Breast epithelium (tissue), 4 donors: Measurements from ENCODE around the gene PTPRG. TPM values are rescaled to one million over a fixed set of nuclear protein-coding genes. Genes with fewer than 3 reads are reported as not detected.

Experiments
- DNase-seq, 2 donors: peaks; one replicate each; pipeline ENCODE4 v3.0.0-alpha.2; 2019; ENCODE audit warnings: low spot score in 2 of 2
- H3K27ac ChIP-seq, 2 donors: fragments of 200-600 bp; sonication (generic) in 1 of 2; one replicate each; pipeline ENCODE4 v1.5.1; 2016 to 2019; ENCODE audit warnings: mild to moderate bottlenecking in 1 of 2
- H3K27me3 ChIP-seq, 2 donors: fragments of 200-600 bp; sonication (generic) in 1 of 2; one replicate each; pipeline versions ENCODE4 v1.5.1 to v1.6.0; 2017 to 2019; ENCODE audit warnings: control low read depth in 1 of 2, mild to moderate bottlenecking in 1 of 2
- H3K36me3 ChIP-seq: fragments of 200-600 bp; one replicate; pipeline ENCODE4 v1.5.1; 2019
- H3K4me1 ChIP-seq, 2 donors: fragments of 200-600 bp; sonication (generic); one replicate each; pipeline ENCODE4 v1.5.1; 2016 to 2019; ENCODE audit warnings: control low read depth in 1 of 2
- H3K4me3 ChIP-seq, 3 donors: fragments of 200-600 bp; sonication (generic); 1 replicate in 2 of 3; 2 replicates in 1 of 3; pipeline ENCODE4 v1.5.1; 2016 to 2019; ENCODE audit warnings: mild to moderate bottlenecking in 3 of 3, moderate library complexity in 2 of 3
- H3K9me3 ChIP-seq, 2 donors: fragments of 200-600 bp; sonication (generic) in 1 of 2; one replicate each; pipeline ENCODE4 v1.5.1; 2016 to 2019; ENCODE audit warnings: control low read depth in 1 of 2
- POLR2A ChIP-seq: fragments of 450-650 bp; IDR thresholded peaks from one replicate; pipeline ENCODE4 v1.6.1; 2016; ENCODE audit warnings: antibody characterized with exemption, mild to moderate bottlenecking, moderate library complexity
- POLR2AphosphoS5 ChIP-seq, 3 donors: sonication (generic); formaldehyde crosslinking; IDR thresholded peaks; one replicate each; pipeline ENCODE4 v1.6.1; 2017; ENCODE audit warnings: antibody characterized with exemption in 3 of 3
- intact Hi-C: fragments of 100-400 bp; cut with DNase I; formaldehyde crosslinking; loops from one replicate; pipeline ENCODE4 v1.15.1; 2023; ENCODE audit warnings: low total_unique reads
- total RNA-seq, 3 donors: library from RNA; depleted of rRNA; stranded (reverse); fragments of >200 nt; gene quantifications; one replicate each; pipeline ENCODE4 v1.1.0, GENCODE V29; 2016
- TF ChIP-seq, protein P1 (sequence below), 3 donors: fragments of 450-650 bp; IDR thresholded peaks; one replicate each; pipeline ENCODE4 v1.5.1; 2016 to 2017; ENCODE audit warnings: antibody characterized with exemption in 3 of 3, mild to moderate bottlenecking in 3 of 3, moderate library complexity in 3 of 3

PTPRG gene
- total RNA-seq, 3 donors from 2014 or later, result 42.3 to 179 (median 61.6) TPM

GRCh38 chr3:61583890-61584875 lies 22.8 kb downstream of the PTPRG start:
- no peaks in the 10 kb centered on the region for H3K4me1 ChIP-seq

GRCh38 chr3:61589856-61590255 lies 28.5 kb downstream of the PTPRG start:
- Histone ChIP-seq H3K4me3 (no peak overlapping the region), H3K27ac (no peak overlapping the region), H3K27me3 (no peaks in the 10 kb centered on the region), H3K36me3 (no peaks in the 10 kb centered on the region), H3K4me1 (peaks cover 0 to 8% of the 10 kb centered on the region in 2 donors), H3K9me3 (no peaks in the 10 kb centered on the region)
- no peak for DNase-seq
- TF ChIP-seq, protein P1, sequence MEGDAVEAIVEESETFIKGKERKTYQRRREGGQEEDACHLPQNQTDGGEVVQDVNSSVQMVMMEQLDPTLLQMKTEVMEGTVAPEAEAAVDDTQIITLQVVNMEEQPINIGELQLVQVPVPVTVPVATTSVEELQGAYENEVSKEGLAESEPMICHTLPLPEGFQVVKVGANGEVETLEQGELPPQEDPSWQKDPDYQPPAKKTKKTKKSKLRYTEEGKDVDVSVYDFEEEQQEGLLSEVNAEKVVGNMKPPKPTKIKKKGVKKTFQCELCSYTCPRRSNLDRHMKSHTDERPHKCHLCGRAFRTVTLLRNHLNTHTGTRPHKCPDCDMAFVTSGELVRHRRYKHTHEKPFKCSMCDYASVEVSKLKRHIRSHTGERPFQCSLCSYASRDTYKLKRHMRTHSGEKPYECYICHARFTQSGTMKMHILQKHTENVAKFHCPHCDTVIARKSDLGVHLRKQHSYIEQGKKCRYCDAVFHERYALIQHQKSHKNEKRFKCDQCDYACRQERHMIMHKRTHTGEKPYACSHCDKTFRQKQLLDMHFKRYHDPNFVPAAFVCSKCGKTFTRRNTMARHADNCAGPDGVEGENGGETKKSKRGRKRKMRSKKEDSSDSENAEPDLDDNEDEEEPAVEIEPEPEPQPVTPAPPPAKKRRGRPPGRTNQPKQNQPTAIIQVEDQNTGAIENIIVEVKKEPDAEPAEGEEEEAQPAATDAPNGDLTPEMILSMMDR (IDR thresholded peaks at IDR 0.05), result no peak
- no peak for TF ChIP-seq POLR2AphosphoS5 (IDR thresholded peaks at IDR 0.05)
- TF ChIP-seq POLR2A, result no peak
- intact Hi-C loops, result no loop called here

More at GRCh38 chr3:61583890-61584875, 22.8 kb downstream of the PTPRG start:
- no peak for DNase-seq
- Histone ChIP-seq H3K4me3 (no peak overlapping the region), H3K9me3 (no peaks in the 10 kb centered on the region), H3K36me3 (no peaks in the 10 kb centered on the region), H3K27ac (no peak overlapping the region), H3K27me3 (no peaks in the 10 kb centered on the region)
- intact Hi-C loops, result no loop called here
- TF ChIP-seq POLR2A, result no peak

DNA sequence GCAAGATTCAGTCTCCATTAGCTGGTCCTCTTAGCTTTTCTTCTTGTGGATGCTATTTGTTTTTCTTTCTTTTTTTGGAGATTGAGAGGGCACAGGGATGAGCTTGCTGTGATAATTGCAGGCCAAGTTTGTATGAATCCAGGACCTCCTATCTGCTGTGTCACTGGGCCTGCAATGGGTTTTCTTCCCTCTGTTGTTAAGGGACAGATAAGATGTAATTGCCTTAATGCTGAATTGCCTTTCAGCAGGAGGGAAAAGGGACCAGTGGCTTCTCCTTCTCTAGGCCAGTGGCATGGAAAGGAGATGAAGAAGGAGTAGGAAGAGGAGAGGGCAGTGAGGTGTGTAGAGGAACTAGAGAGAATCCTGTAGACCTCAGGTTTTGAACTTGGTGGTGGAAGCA lies 29.9 kb downstream of the PTPRG start:
- no peaks in the 10 kb centered on the region for H3K27me3 ChIP-seq
- TF ChIP-seq POLR2AphosphoS5 (IDR thresholded peaks at IDR 0.05) (no peak), POLR2A (no peak)
- TF ChIP-seq, protein P1 (IDR thresholded peaks at IDR 0.05), result no peak
- intact Hi-C loops, result no loop called here

GRCh38 chr3:61593446-61594029 lies 32.2 kb downstream of the PTPRG start:
- intact Hi-C loops, result no loop called here
- Histone ChIP-seq H3K27me3 (no peaks in the 10 kb centered on the region), H3K4me3 (no peak overlapping the region), H3K36me3 (no peaks in the 10 kb centered on the region), H3K4me1 (peaks cover 0 to 8% of the 10 kb centered on the region in 2 donors), H3K9me3 (no peaks in the 10 kb centered on the region), H3K27ac (peak overlapping the region in 1 of 2 donors; percentile 73)
- TF ChIP-seq POLR2AphosphoS5 (IDR thresholded peaks at IDR 0.05) (no peak), POLR2A (no peak)
- TF ChIP-seq, protein P1 (IDR thresholded peaks at IDR 0.05), result no peak
- no peak for DNase-seq

More for the DNA sequence above, 29.9 kb downstream of the PTPRG start:
- Histone ChIP-seq H3K36me3 (no peaks in the 10 kb centered on the region), H3K9me3 (no peaks in the 10 kb centered on the region), H3K27ac (peak overlapping the region in 1 of 2 donors; percentile 17), H3K4me1 (peaks cover 0 to 8% of the 10 kb centered on the region in 2 donors), H3K4me3 (no peak overlapping the region)
- no peak for DNase-seq

- intact Hi-C loops, result no loop called here
- H3K4me1 ChIP-seq, result peaks cover 0 to 8% of the 10 kb centered on the region in 2 donors
- peak overlapping the region in 1 of 3 donors; percentile 32 for H3K4me3 ChIP-seq
- no peaks in the 10 kb centered on the region for H3K36me3 ChIP-seq
- H3K9me3 ChIP-seq, result no peaks in the 10 kb centered on the region
- TF ChIP-seq POLR2A, result no peak
- TF ChIP-seq, protein P1 (IDR thresholded peaks at IDR 0.05), result no peak
- no peak for TF ChIP-seq POLR2AphosphoS5 (IDR thresholded peaks at IDR 0.05)
- no peak for DNase-seq
- peak overlapping the region; percentile 3 to 73 for H3K27ac ChIP-seq
- H3K27me3 ChIP-seq, result no peaks in the 10 kb centered on the region
Observed at GRCh38 chr3:61594144-61594963, 33.0 kb downstream of the PTPRG start.
